Measurements from ENCODE around the gene ATP2B2. TPM values are rescaled to one million over a fixed set of nuclear protein-coding genes. Genes with fewer than 3 reads are reported as not detected.

ATP2B2 gene
- polyA plus RNA-seq, 3 donors, result 0.47 to 1.2 (median 0.58) TPM

GRCh38 chr3:10398341-10398740, 107.0 kb downstream of the ATP2B2 start:
- peak in 1 of 11 donors; percentile 1 for DNase-seq (ENCODE audit: extremely low read depth in 1 of 11, low read depth in 9 of 11, low spot score in 4 of 11)

GRCh38 chr3:10397879-10398278, 107.5 kb downstream of the ATP2B2 start:
- DNase-seq (ENCODE audit: extremely low read depth in 1 of 11, low read depth in 9 of 11, low spot score in 4 of 11), result no peak

GRCh38 chr3:10396931-10397330, 108.5 kb downstream of the ATP2B2 start:
- no peak for DNase-seq (ENCODE audit: extremely low read depth in 1 of 11, low read depth in 9 of 11, low spot score in 4 of 11)

GRCh38 chr3:10396083-10396482, 109.3 kb downstream of the ATP2B2 start:
- DNase-seq (ENCODE audit: extremely low read depth in 1 of 11, low read depth in 9 of 11, low spot score in 4 of 11), result no peak

GRCh38 chr3:10395671-10396070, 109.7 kb downstream of the ATP2B2 start:
- no peak for DNase-seq (ENCODE audit: extremely low read depth in 1 of 11, low read depth in 9 of 11, low spot score in 4 of 11)

GRCh38 chr3:10395196-10395595, 110.2 kb downstream of the ATP2B2 start:
- DNase-seq (ENCODE audit: extremely low read depth in 1 of 11, low read depth in 9 of 11, low spot score in 4 of 11), result no peak

- DNase-seq (ENCODE audit: extremely low read depth in 1 of 11, low read depth in 9 of 11, low spot score in 4 of 11), result no peak
These were observed 110.8 kb downstream of the ATP2B2 start for GRCh38 chr3:10394491-10395025.

GRCh38 chr3:10393514-10393913, 111.9 kb downstream of the ATP2B2 start:
- no peak for DNase-seq (ENCODE audit: extremely low read depth in 1 of 11, low read depth in 9 of 11, low spot score in 4 of 11)

- no peak for DNase-seq (ENCODE audit: extremely low read depth in 1 of 11, low read depth in 9 of 11, low spot score in 4 of 11)
These were observed 112.4 kb downstream of the ATP2B2 start for GRCh38 chr3:10392906-10393461.

GRCh38 chr3:10392244-10392643, 113.1 kb downstream of the ATP2B2 start:
- DNase-seq (ENCODE audit: extremely low read depth in 1 of 11, low read depth in 9 of 11, low spot score in 4 of 11), result no peak

- DNase-seq (ENCODE audit: extremely low read depth in 1 of 11, low read depth in 9 of 11, low spot score in 4 of 11), result no peak
These were observed 114.0 kb downstream of the ATP2B2 start for GRCh38 chr3:10391391-10391790.

- DNase-seq (ENCODE audit: extremely low read depth in 1 of 11, low read depth in 9 of 11, low spot score in 4 of 11), result no peak
These were observed 114.6 kb downstream of the ATP2B2 start for GRCh38 chr3:10390641-10391373.

- no peak for DNase-seq (ENCODE audit: extremely low read depth in 1 of 11, low read depth in 9 of 11, low spot score in 4 of 11)
These were observed 115.4 kb downstream of the ATP2B2 start for GRCh38 chr3:10389995-10390394.

- DNase-seq (ENCODE audit: extremely low read depth in 1 of 11, low read depth in 9 of 11, low spot score in 4 of 11), result no peak
These were observed 116.0 kb downstream of the ATP2B2 start for GRCh38 chr3:10389339-10389738.

GRCh38 chr3:10387881-10388609, 117.3 kb downstream of the ATP2B2 start:
- DNase-seq (ENCODE audit: extremely low read depth in 1 of 11, low read depth in 9 of 11, low spot score in 4 of 11), result no peak

- no peak for DNase-seq (ENCODE audit: extremely low read depth in 1 of 11, low read depth in 9 of 11, low spot score in 4 of 11)
These were observed 119.3 kb downstream of the ATP2B2 start for GRCh38 chr3:10386121-10386520.

GRCh38 chr3:10384541-10385360, 120.6 kb downstream of the ATP2B2 start:
- DNase-seq (ENCODE audit: extremely low read depth in 1 of 11, low read depth in 9 of 11, low spot score in 4 of 11), result no peak

GRCh38 chr3:10383850-10384248, 121.5 kb downstream of the ATP2B2 start:
- DNase-seq (ENCODE audit: extremely low read depth in 1 of 11, low read depth in 9 of 11, low spot score in 4 of 11), result no peak

Measured in renal cortex interstitium (tissue), 11 donors.